Stomach smooth muscle (tissue), 2 donors: ENCODE data around the gene CRYAB.
A peak's percentile ranks its signal among the peaks of the same experiment; 100 is the strongest.

Source experiments
- H3K27ac ChIP-seq: one replicate; pipeline ENCODE4 v1.7.0; 2013; ENCODE audit warnings: mild to moderate bottlenecking, low read length, inconsistent platforms
- H3K27me3 ChIP-seq, 2 donors: one replicate each; pipeline ENCODE4 v1.7.0; 2013; ENCODE audit warnings: low read length in 2 of 2; ENCODE audit not compliant: insufficient read depth in 2 of 2, control insufficient read depth in 1 of 2
- H3K36me3 ChIP-seq, 2 donors: one replicate each; pipeline ENCODE4 v1.7.0; 2013; ENCODE audit warnings: low read length in 2 of 2; ENCODE audit not compliant: control insufficient read depth in 2 of 2, insufficient read depth in 2 of 2
- H3K4me1 ChIP-seq: one replicate; pipeline ENCODE4 v1.7.0; 2013; ENCODE audit warnings: low read length; ENCODE audit not compliant: control insufficient read depth, insufficient read depth
- H3K4me3 ChIP-seq, 2 donors: one replicate each; pipeline ENCODE4 v1.7.0; 2013; ENCODE audit warnings: low read length in 2 of 2
- H3K9ac ChIP-seq, 2 donors: one replicate each; pipeline ENCODE4 v1.7.0; 2013; ENCODE audit warnings: low read length in 2 of 2, mild to moderate bottlenecking in 1 of 2
- H3K9me3 ChIP-seq, 2 donors: one replicate each; pipeline ENCODE4 v1.7.0; 2013; ENCODE audit warnings: low read length in 2 of 2; ENCODE audit not compliant: control insufficient read depth in 2 of 2
- donor health status: healthy.
- donor health status: Pancreatic carcinoma.

Gene CRYAB

GRCh38 chr11:111911563-111912401 is at the start of gene CRYAB:
CRYAB (minus strand) TSS chr11:111911770; CDS start chr11:111911724, 46 bp downstream.
- Histone ChIP-seq H3K4me3 (peak within 1 kb of the TSS; percentile 81 to 83), H3K9ac (peak within 1 kb of the TSS; percentile 86 to 89), H3K27me3 (no peaks in the 10 kb centered on the region), H3K9me3 (no peaks in the 10 kb centered on the region), H3K36me3 (peaks cover 2 to 14% of the 10 kb centered on the region in 2 donors), H3K27ac (peak within 1 kb of the TSS; percentile 94), H3K4me1 (peaks cover 43% of the 10 kb centered on the region)

- Histone ChIP-seq H3K9ac (no peak overlapping the region), H3K9me3 (no peaks in the 10 kb centered on the region), H3K27me3 (no peaks in the 10 kb centered on the region), H3K4me1 (no peaks in the 10 kb centered on the region), H3K36me3 (no peaks in the 10 kb centered on the region), H3K4me3 (no peak overlapping the region), H3K27ac (no peak overlapping the region)
Observed at GRCh38 chr11:111960916-111961315, 49.3 kb upstream of the CRYAB start.

GRCh38 chr11:111957663-111958444 is 46.3 kb upstream of the CRYAB start:
- H3K27ac ChIP-seq = no peak overlapping the region
- H3K4me3 ChIP-seq = no peak overlapping the region
- no peaks in the 10 kb centered on the region for H3K36me3 ChIP-seq
- no peaks in the 10 kb centered on the region for H3K9me3 ChIP-seq
- no peaks in the 10 kb centered on the region for H3K27me3 ChIP-seq
- H3K9ac ChIP-seq = no peak overlapping the region
- no peaks in the 10 kb centered on the region for H3K4me1 ChIP-seq

GRCh38 chr11:111954154-111954553 is 42.6 kb upstream of the CRYAB start:
- Histone ChIP-seq H3K36me3 (no peaks in the 10 kb centered on the region), H3K9me3 (no peaks in the 10 kb centered on the region), H3K4me1 (no peaks in the 10 kb centered on the region), H3K4me3 (no peak overlapping the region), H3K9ac (no peak overlapping the region), H3K27ac (no peak overlapping the region), H3K27me3 (no peaks in the 10 kb centered on the region)

- Histone ChIP-seq H3K27me3 (no peaks in the 10 kb centered on the region), H3K4me3 (no peak overlapping the region), H3K27ac (no peak overlapping the region), H3K4me1 (peaks cover 3% of the 10 kb centered on the region), H3K9ac (no peak overlapping the region), H3K36me3 (no peaks in the 10 kb centered on the region), H3K9me3 (no peaks in the 10 kb centered on the region)
Observed at GRCh38 chr11:111951565-111951964, 40.0 kb upstream of the CRYAB start.

GRCh38 chr11:111949519-111950426 is 38.2 kb upstream of the CRYAB start:
- Histone ChIP-seq H3K9me3 (no peaks in the 10 kb centered on the region), H3K27ac (no peak overlapping the region), H3K4me3 (no peak overlapping the region), H3K36me3 (peaks cover 0 to under 1% of the 10 kb centered on the region in 2 donors), H3K9ac (no peak overlapping the region), H3K4me1 (peaks cover 5% of the 10 kb centered on the region), H3K27me3 (no peaks in the 10 kb centered on the region)

- H3K9me3 ChIP-seq = no peaks in the 10 kb centered on the region
- H3K27ac ChIP-seq = no peak overlapping the region
- H3K36me3 ChIP-seq = peaks cover 4 to 5% of the 10 kb centered on the region in 2 donors
- H3K4me1 ChIP-seq = peaks cover 5% of the 10 kb centered on the region
- H3K9ac ChIP-seq = no peak overlapping the region
- no peaks in the 10 kb centered on the region for H3K27me3 ChIP-seq
- H3K4me3 ChIP-seq = no peak overlapping the region
Observed at GRCh38 chr11:111947143-111947542, 35.6 kb upstream of the CRYAB start.

- Histone ChIP-seq H3K9me3 (no peaks in the 10 kb centered on the region), H3K27me3 (no peaks in the 10 kb centered on the region), H3K4me3 (no peak overlapping the region), H3K27ac (no peak overlapping the region), H3K36me3 (peaks cover 4 to 5% of the 10 kb centered on the region in 2 donors), H3K4me1 (peaks cover 11% of the 10 kb centered on the region), H3K9ac (no peak overlapping the region)
Observed at GRCh38 chr11:111946499-111946898, 34.9 kb upstream of the CRYAB start.

- Histone ChIP-seq H3K9me3 (no peaks in the 10 kb centered on the region), H3K27me3 (no peaks in the 10 kb centered on the region), H3K4me1 (peaks cover 16% of the 10 kb centered on the region), H3K9ac (no peak overlapping the region), H3K4me3 (no peak overlapping the region), H3K27ac (no peak overlapping the region), H3K36me3 (peaks cover 4 to 5% of the 10 kb centered on the region in 2 donors)
Observed at GRCh38 chr11:111945198-111945597, 33.6 kb upstream of the CRYAB start.

GRCh38 chr11:111944651-111945051 is 33.1 kb upstream of the CRYAB start:
- no peak overlapping the region for H3K4me3 ChIP-seq
- no peak overlapping the region for H3K9ac ChIP-seq
- H3K9me3 ChIP-seq = no peaks in the 10 kb centered on the region
- no peaks in the 10 kb centered on the region for H3K27me3 ChIP-seq
- peaks cover 4 to 5% of the 10 kb centered on the region in 2 donors for H3K36me3 ChIP-seq
- peaks cover 20% of the 10 kb centered on the region for H3K4me1 ChIP-seq
- peak overlapping the region; percentile 31 for H3K27ac ChIP-seq
